Activated T-cell treated with anti-CD3 and anti-CD28 coated beads for 4 hours (primary cell): ENCODE measurements around the gene LDLRAD4.
"Not testable (repeated sequence)": the region's sequence is repeated elsewhere in the genome, so short reads cannot be mapped to it uniquely, and the experiment has no call there.

ENCODE experiments used
- DNase-seq: peaks from one replicate; pipeline ENCODE4 v3.0.0-alpha.2; 2020

LDLRAD4 gene

DNA sequence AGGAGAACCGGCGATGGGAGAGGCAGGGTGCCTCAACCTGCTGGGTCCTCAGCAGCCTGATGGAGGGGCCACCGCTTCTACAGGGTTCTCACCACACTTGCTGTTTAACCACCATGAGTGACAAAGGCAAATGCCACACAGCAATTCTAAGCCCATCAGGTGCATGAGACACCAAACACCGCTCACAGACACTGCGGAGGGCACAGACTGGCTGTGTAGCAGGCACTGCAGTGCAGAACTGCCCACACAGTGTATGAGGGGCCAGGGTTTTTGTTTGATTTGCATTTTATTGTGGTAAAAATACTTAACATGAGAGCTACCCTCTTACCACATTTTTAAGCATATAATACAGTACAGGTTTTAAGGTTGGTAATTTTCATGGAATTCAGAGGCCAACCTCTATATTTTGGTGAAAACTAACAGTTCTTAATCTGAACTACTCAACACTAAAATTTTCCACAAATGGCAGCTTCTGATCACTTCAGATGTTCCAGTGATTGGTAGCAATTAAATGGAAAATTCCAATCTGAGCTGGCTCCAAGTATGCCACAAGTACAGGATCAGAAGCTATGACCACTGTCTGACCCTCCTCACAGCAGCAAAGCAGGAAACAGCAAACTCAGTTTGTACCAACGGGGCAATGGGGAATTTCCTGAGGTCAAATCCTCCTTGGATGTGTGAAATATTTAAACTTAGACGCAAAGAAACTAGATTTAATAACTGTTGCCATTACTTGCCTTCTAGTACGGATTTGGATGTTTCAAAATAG, 440.1 kb downstream of the LDLRAD4 start:
- no peak for DNase-seq

GRCh38 chr18:13660510-13660909, 441.9 kb downstream of the LDLRAD4 start:
- DNase-seq = no peak

GRCh38 chr18:13661051-13661778, 442.7 kb downstream of the LDLRAD4 start:
- no peak for DNase-seq

DNA sequence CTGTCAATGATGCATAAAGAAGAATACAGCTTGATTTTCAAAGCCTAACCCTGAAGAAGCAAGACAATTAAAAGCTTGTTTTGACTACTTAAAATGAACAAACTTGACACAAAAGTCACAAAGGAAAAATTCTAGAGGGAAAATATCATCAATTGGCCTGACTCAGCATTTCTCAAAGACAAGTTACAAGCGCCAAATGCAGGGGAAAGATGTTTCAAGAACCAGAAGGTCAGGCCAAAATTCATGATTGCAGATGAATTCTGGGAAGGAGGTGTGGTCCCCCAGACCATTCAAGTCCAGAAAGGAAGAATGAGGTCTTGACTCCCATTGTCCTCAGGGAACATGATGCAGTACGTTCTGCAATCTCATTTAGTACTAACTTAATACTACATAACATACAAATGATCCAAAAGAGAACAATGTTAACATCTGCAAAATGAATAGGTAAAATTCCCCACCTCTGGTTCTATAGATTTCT, 443.3 kb downstream of the LDLRAD4 start:
- DNase-seq = no peak

DNA sequence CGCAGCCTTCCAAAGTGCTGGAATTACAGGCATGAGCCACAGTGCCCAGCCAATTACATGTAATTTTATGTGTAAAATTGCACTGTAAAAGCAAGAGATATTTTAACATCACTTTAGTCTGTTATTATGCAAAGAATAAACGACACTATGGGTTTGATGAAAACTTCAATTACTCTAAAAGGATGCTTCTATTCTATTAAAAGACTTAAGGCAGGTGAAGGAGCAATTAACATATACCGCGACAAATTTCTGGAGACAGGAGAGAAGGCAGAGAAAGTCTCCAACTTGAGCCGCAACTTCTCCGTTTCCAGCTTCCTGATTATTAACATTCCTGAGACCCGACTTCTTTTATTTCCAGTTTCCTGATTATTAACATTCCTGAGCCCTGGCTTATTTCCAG, 454.1 kb downstream of the LDLRAD4 start:
- DNase-seq = no peak

- DNase-seq = no peak
Measured at GRCh38 chr18:13676471-13676870, 457.9 kb downstream of the LDLRAD4 start.

DNA sequence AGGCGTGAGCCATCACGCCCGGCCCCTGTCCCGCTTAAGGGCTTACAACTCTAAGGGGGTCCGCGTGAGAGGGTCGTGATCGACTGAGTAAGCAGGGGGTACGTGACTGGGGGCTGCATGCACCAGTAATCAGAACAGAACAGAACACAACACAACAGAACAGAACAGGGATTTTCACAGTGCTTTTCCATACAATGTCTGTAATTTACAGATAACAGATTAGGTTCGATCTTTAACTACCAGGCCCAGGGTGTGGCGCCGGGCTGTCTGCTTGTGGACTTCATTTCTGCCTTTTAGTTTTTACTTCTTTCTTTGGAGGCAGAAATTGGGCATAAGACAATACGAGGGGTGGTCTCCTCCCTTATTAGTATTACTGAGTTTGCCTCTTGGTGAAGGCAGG, 458.8 kb downstream of the LDLRAD4 start:
- not testable (repeated sequence) for DNase-seq

DNA sequence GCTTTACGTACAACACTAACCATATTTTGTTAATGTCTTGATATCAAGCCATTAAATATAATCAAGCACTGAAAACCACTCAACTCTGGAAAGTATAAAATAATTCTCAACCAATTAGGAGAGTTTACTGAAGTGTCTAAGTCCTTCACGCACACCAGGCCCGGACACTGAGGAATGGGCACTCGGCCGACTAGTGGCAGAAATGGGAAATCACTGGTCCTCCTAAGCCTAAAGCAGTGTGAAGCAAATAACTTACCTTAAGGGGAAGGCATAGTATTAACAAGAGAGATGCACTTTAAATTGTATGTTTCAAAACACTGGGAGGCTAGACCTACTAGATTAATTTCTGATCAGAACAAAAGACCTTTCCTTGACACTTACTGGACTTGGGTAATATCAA, 462.1 kb downstream of the LDLRAD4 start:
- no peak for DNase-seq

- no peak for DNase-seq
Measured at GRCh38 chr18:13681701-13682100, 463.1 kb downstream of the LDLRAD4 start.

DNA sequence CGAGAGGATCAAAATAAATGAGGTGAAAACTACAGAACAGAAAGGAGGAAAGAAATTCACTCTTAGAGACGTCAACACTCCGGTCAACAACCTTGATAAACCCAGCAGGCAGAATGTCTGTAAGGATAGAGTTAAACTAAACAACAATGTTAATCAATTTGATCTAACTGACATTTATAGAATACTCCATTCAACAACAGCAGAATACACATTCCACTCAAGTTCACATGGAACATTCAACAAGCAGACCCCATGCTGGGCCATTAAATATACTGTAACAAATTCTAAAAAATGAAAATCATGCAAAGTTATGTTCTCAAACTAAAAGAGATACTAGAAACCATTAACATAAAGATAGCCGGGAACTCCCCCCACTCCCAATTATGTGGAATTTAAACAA, 466.0 kb downstream of the LDLRAD4 start:
- DNase-seq = no peak

- DNase-seq = no peak
Measured at GRCh38 chr18:13688191-13689136, 469.9 kb downstream of the LDLRAD4 start.

- not testable (repeated sequence) for DNase-seq
Measured at GRCh38 chr18:13690060-13690459, 471.5 kb downstream of the LDLRAD4 start.

DNA sequence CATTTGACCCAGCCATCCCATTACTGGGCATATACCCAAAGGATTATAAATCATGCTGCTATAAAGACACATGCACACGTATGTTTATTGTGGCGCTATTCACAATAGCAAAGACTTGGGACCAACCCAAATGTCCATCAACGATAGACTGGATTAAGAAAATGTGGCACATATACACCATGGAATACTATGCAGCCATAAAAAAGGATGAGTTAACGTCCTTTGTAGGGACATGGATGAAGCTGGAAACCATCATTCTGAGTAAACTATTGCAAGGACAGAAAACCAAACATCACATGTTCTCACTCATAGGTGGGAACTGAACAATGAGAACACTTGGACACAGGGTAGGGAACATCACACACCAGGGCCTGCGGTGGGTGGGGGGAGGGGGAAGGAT, 476.8 kb downstream of the LDLRAD4 start:
- not testable (repeated sequence) for DNase-seq

DNA sequence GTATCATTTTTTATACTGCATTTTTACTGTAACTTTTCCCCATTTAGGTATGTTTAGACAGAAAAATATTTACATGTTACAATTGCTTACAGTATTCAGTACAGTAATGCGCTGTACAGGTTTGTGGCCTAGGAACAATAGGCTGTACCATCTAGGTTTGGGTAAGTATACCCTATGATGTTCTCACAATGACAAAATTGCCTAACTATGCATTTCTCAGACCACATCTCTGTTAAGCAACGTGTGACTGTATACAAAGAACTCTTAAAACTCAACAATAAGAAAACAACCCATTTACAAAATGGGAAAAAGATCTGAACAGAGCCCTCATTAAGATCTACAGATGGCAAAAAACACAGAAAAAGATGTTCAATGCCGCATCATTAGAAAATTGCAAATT, 478.4 kb downstream of the LDLRAD4 start:
- DNase-seq = no peak

GRCh38 chr18:13700153-13700552, 481.6 kb downstream of the LDLRAD4 start:
- DNase-seq = no peak
